ENCODE results near the gene BTG4.

Gene BTG4

DNA sequence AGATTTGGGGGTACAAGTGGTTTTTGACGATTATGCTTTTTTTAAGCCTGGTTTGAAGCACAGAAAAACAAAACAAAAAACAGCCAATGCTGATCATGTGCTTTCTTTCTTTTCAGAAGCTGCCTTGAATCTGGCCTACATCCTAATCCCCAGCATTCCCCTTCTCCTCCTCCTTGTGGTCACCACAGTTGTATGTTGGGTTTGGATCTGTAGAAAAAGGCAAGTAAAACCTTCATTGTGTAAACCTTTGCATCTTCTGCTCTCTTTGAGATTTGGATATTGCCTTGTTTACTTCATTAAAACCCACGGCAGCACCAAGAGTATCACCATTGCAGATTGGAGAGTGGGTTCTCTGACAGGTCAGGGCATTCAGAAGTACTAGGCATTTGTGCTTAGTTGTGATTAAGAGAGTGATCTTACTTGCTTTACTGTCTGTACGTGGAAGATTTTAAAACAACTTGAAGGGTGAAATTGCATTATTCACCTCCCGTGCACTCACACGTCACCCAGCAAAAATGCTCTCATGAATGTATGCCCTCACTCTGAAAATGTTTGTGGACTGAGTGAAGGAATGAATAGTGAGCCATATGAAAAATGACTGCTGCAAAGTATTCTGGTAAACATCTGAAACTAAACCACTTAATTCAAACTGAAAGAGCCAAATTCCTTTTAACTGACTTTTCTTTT, 45.4 kb upstream of the BTG4 start:
- Histone ChIP-seq H3K27ac (no peak overlapping the region), H3K9me3 (no peaks in the 10 kb centered on the region), H3K4me1 (ENCODE audit: control insufficient read depth in 1 of 2, insufficient read depth in 1 of 2, low read depth in 1 of 2, low read length in 1 of 2) (no peaks in the 10 kb centered on the region), H3K4me3 (ENCODE audit: low read depth in 1 of 2, low read length in 1 of 2) (no peak overlapping the region), H3K27me3 (no peaks in the 10 kb centered on the region), H3K36me3 (no peaks in the 10 kb centered on the region)
- TF ChIP-seq, protein P1, sequence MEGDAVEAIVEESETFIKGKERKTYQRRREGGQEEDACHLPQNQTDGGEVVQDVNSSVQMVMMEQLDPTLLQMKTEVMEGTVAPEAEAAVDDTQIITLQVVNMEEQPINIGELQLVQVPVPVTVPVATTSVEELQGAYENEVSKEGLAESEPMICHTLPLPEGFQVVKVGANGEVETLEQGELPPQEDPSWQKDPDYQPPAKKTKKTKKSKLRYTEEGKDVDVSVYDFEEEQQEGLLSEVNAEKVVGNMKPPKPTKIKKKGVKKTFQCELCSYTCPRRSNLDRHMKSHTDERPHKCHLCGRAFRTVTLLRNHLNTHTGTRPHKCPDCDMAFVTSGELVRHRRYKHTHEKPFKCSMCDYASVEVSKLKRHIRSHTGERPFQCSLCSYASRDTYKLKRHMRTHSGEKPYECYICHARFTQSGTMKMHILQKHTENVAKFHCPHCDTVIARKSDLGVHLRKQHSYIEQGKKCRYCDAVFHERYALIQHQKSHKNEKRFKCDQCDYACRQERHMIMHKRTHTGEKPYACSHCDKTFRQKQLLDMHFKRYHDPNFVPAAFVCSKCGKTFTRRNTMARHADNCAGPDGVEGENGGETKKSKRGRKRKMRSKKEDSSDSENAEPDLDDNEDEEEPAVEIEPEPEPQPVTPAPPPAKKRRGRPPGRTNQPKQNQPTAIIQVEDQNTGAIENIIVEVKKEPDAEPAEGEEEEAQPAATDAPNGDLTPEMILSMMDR (IDR thresholded peaks at IDR 0.05), result no peak

GRCh38 chr11:111555255-111555654, 43.1 kb upstream of the BTG4 start:
- Histone ChIP-seq H3K27ac (no peak overlapping the region), H3K4me3 (ENCODE audit: low read depth in 1 of 2, low read length in 1 of 2) (no peak overlapping the region), H3K27me3 (no peaks in the 10 kb centered on the region), H3K9me3 (no peaks in the 10 kb centered on the region), H3K4me1 (ENCODE audit: control insufficient read depth in 1 of 2, insufficient read depth in 1 of 2, low read depth in 1 of 2, low read length in 1 of 2) (no peaks in the 10 kb centered on the region), H3K36me3 (no peaks in the 10 kb centered on the region)
- TF ChIP-seq, protein P1 (IDR thresholded peaks at IDR 0.05), result no peak

GRCh38 chr11:111554532-111554931, 42.3 kb upstream of the BTG4 start:
- no peak overlapping the region for H3K4me3 ChIP-seq (ENCODE audit: low read depth in 1 of 2, low read length in 1 of 2)
- H3K27me3 ChIP-seq, result no peaks in the 10 kb centered on the region
- no peaks in the 10 kb centered on the region for H3K4me1 ChIP-seq (ENCODE audit: control insufficient read depth in 1 of 2, insufficient read depth in 1 of 2, low read depth in 1 of 2, low read length in 1 of 2)
- H3K27ac ChIP-seq, result no peak overlapping the region
- TF ChIP-seq, protein P1 (IDR thresholded peaks at IDR 0.05), result no peak
- H3K9me3 ChIP-seq, result no peaks in the 10 kb centered on the region
- no peaks in the 10 kb centered on the region for H3K36me3 ChIP-seq

- TF ChIP-seq, protein P1 (IDR thresholded peaks at IDR 0.05), result no peak
- no peaks in the 10 kb centered on the region for H3K27me3 ChIP-seq
- H3K4me1 ChIP-seq (ENCODE audit: control insufficient read depth in 1 of 2, insufficient read depth in 1 of 2, low read depth in 1 of 2, low read length in 1 of 2), result no peaks in the 10 kb centered on the region
- H3K36me3 ChIP-seq, result no peaks in the 10 kb centered on the region
- no peak overlapping the region for H3K4me3 ChIP-seq (ENCODE audit: low read depth in 1 of 2, low read length in 1 of 2)
- no peak overlapping the region for H3K27ac ChIP-seq
- no peaks in the 10 kb centered on the region for H3K9me3 ChIP-seq
Measured at GRCh38 chr11:111550258-111550657, 38.1 kb upstream of the BTG4 start.

DNA sequence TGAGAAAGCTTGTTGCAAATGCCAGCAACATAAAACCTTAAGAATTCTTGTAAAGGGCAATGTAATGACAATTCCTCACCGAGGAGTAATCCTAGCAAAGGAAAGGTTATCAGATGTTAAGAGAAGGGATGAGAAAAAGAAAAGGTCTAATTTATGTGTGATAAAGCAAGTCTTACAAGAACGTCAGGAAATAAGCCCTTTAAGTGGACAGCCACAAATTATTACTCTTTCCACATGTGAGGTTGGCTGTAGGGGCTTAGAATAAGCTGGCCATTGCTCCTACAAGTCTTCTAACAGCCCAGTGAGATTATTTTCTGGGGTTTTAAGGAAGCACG, 37.6 kb upstream of the BTG4 start:
- TF ChIP-seq, protein P1 (IDR thresholded peaks at IDR 0.05), result no peak
- Histone ChIP-seq H3K36me3 (no peaks in the 10 kb centered on the region), H3K27me3 (no peaks in the 10 kb centered on the region), H3K4me1 (ENCODE audit: control insufficient read depth in 1 of 2, insufficient read depth in 1 of 2, low read depth in 1 of 2, low read length in 1 of 2) (no peaks in the 10 kb centered on the region), H3K9me3 (no peaks in the 10 kb centered on the region), H3K4me3 (ENCODE audit: low read depth in 1 of 2, low read length in 1 of 2) (no peak overlapping the region), H3K27ac (no peak overlapping the region)

Measured in neutrophil (primary cell).